CD4-positive, alpha-beta T cell treated with Interleukin-17A for 1 hour (primary cell): ENCODE results near the gene LANCL2.
"Not testable (repeated sequence)": the region's sequence is repeated elsewhere in the genome, so short reads cannot be mapped to it uniquely, and the experiment has no call there.

Experiments
- DNase-seq: peaks from one replicate; pipeline ENCODE4 v3.0.0-alpha.2; 2020

Gene LANCL2

DNA sequence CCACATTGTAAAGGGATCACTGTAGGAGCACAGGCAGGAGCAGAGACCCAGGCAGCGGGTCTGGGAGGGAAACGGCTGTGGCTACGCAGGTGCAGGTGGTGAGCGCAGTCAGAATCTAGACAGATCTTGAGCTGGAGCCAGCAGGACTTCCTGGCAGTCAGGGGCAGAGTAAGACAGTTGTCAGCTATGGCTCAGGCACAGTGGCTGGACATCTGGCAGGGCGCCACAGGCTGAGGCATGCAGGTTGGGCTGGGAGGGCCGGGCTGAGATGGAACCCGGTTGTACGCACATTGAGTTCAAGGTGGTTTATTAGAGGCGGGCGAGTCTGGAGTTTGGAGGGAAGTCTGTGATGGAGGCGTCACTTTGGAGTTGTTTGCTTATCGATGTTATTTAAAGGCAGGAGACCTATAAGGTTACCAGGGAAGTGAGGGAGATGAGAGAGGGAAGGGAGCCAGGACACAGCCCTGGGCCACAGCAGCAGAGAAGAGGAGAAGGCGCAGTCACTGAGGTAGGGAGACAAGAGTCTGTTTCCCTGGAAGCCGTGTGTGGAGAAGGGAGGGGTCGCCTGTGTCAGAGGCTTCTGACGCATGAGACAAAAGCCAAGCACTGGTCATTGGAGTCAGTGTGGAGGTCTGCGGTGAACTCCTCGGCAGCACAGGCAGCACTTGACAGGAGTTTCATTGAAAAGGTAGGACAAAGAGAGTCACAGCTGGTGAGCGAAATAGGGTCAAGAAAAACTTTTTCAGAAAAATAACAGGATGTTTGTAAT, 73.8 kb downstream of the LANCL2 start:
- no peak for DNase-seq

DNA sequence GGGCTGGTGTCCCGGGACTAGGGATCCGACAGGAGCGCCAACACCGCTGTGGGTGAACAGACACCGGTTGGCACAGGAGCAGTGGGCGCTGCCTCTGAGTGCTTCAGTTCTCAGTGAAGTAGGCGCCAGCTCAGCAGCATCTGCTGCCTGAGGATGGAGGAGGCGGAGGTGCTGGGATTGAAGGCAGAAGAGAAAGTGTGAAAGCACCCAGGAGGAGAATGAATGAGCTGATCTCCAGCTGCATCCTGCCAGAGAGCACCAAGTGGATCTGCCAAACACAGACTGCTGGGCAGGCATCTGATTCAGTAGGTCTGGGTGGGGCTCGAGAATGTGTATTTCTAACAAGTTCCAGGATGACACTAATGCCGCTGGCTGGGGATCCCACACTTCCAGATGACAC, 74.5 kb downstream of the LANCL2 start:
- DNase-seq: no peak

DNA sequence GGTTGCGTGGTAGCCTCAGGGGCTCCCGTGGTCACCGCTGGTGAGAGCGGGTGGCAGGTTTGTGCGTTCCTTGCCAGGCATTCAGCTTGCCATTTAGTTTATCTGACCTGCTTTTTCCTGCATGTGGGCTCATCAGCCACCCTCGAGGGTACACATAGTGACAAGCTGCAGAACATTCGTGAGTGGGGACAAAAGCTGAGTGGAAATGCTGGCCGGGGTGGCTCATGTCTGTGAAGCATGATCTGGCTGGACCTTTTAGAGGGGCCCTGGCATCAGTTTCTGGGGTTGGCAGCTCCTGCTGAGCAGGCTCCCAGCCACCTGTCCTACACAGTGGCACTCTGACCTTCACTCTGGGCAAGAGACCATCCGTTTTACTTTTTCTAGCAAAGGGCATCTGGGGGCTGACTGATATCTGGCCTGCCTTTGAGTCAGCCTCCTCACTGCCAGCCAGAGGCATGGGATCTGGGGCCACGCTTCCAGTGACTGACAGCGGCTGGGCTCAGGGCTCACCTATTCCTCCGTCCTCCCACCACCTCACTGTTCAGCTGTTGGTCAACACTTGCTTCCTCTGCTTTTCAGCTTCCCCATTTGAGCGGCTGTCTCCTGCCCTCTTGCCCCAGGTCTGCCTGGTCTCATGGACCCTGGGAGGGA, 75.0 kb downstream of the LANCL2 start:
- no peak for DNase-seq

DNA sequence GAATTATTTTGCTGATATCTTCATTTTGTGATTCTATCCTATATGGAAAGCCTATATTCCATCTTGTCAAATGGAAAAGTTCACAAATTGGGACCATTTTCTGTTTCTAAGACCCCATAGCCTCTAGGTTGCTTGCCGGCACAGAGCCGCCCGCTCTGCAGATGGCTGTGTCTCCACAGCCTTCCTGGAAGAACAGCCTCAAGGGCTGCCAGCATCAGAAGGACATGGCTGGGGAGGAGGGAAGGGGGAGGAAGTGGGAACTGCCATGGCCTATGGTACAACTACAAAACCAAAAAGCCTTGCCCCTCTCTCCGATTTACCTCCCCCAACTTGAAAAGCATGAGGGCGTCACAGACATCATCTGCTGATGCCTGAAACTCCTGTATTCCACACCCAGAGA, 75.9 kb downstream of the LANCL2 start:
- no peak for DNase-seq

DNA sequence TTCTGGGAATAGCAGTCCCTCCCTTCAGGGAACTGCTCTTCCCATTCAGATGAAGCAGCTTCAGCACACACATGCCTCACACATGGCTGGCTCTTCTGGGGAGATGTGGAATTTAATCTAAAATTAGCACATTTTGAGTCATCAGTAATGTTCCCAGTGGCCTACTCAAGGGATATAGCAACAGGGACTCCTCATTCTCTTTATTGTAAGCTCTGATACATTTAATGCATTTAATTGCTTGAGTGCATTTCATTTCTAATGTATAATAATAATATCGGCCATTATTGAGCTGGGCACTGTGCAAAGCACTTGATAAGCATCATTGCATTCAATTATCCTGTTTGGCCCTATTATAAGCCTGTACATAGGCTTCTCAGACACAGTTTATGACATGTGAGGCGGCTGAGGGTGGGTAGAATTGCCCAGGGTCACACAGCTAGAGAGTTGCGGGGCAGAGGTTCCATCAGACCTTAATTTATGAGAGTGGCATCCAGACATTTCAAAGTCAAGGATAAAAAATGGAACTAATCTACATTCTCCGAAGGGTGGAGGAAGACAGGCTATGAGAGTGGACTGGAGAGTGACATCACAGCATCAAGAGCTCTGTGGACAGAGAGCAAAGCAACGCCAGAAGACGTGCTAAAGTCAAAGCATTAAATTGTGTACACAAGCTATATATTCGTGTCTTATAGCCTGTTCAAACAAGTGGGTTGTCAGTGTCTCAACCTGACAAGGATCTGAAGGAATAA, 76.8 kb downstream of the LANCL2 start:
- DNase-seq: no peak

DNA sequence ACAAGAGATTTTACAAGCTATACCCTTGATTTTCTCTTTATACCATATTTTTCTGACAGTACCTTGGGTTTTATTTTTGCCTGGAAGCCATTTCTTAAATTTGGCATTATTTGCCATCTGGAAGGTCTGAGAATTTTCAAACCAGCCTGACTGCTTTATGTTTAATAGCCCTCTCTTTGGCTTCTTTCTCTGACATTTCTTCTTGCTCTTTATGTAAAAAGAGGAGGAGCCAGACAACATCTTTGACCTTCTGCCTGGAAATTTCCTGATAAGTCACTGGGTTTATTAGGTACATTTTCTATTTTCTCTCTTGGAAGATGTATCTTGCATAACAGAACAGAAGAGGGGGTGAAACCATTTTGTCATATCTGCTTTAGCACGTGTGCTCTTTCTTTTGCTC, 79.6 kb downstream of the LANCL2 start:
- no peak for DNase-seq

DNA sequence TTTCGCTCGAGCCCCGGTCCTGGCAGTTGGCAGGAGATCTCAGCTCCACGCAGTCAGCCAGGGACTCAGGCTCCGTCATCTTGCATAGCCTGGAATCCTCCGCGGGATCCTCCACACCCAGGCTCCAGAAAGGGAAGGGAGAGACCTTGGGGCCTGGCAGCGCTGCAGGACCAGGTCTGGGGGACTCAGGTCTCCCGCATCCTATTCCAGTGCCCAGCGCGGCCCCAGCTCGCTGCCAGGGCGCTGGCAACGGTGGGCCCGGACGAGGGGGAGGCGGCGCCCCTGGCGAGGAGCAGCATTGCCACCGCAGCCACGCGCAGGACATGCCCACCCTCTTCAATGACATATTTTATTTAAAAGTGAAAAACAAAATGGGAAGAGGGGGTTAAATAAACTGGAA, 83.4 kb downstream of the LANCL2 start:
- DNase-seq: no peak

DNA sequence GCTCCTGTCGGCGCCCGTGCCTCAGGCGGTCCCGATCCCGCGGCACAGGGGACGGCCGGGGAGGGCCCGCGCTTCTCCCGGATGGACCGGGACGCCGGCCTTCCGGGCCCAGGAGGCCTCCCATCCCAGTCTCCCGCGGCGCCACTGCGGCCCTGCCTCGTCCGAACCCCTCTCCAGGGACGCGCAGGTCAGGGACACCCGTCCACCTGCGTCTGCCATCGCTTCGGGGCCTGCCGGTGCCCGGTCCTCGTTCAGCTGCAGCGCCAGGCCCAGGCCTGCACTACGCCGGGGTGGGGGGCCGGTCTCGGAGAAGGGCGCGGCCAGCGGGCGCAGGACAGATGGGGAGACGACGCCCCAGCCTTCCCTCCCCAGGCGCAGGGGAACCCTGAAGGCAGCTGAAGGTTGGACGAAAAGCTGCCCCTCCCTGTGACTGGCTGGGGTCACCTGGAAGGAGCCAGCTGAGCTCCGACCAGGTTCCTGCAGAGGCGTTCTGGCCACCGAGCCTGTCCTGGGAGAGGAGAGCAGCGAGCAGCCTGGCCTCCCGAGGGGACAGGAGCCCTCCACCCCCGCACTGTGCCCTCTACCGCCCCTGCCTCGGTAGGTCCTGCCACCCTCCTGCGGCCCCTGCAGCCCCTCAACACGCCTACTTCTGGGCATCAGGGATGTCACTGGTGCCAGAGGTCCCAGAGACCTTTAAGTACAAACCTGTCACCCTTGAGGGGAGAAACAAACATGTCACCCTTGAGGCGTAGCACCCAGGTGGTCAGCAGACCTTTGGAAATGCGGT, 84.3 kb downstream of the LANCL2 start:
- no peak for DNase-seq

DNA sequence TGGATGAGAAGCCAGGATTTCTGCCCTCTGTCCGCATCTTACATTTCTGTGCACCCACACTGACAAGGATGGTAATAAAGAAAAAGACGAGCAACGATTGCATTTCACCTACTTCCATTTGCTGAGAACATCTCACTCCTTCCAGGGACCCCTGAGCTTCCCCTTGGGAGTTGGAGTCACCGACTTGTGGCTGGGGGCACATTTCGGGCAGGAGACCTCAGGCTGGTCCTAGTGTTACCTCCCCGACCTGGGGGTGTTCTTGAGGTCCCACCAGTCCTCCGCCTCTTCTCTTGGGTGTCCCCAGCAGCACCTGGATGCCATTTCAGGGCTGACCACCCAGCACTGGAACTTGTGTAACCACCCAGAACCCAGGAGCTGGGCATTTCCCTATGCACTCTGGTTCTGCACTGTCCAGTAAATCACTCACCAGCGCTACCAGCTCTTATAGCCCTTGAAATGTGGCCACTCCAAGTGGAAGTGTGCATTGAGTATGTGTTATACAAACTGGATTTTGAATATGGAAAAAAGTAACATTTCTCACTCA, 84.9 kb downstream of the LANCL2 start:
- no peak for DNase-seq

DNA sequence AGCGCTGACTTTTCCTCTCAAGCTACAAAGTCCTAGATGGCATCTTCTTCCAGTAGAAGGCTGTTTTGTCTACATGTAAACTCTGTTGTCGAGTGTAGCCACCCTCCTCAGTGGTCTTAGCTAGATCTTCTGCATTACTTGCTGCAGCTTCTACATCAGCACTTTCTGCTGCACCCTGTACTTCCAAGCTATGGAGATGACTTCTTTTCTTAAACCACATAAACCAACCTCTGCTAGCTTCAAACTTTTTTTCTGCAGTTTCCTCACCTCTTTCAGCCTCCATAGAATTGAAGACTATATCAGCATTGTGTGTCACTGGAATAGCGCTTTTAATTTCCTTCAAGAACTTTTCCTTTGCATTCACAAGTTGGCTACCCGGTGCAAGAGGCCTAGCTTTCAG, 87.8 kb downstream of the LANCL2 start:
- DNase-seq: no peak

DNA sequence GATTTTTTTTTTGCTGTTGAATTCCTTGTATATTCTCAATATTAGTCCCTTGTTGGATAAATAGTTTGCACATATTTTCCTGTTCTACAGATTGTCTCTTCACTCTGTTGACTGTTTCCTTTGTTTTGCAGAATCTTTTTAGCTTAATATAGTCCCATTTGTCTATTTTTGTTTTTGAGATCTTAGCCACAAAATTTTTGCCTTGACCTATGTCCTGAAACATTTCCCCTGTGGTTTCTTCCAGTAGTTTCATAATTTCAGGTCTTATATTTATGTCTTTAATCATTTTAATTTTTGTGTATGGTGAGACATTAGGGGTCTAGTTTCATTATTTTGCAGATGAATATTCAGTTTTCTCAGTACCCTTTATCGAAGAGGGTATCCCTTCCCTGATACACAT, 92.7 kb downstream of the LANCL2 start:
- no peak for DNase-seq

DNA sequence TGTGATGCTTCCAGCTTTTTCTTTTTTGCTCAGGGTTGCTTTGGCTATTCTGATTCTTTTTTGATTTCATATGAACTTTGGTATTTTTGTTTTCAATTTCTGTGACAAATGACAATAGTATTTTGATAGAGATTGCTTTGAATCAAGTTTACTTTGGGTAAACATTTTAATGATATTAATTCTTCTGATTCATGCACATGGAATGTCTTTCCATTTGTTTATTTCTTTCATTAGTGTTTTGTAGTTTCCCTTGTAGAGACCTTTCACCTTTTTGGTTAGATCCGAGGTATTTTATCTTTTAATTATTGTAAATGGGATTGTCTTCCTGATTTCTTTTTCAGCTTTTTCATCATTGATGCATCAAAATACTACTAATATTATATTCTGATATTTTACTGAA, 93.2 kb downstream of the LANCL2 start:
- DNase-seq: no peak

DNA sequence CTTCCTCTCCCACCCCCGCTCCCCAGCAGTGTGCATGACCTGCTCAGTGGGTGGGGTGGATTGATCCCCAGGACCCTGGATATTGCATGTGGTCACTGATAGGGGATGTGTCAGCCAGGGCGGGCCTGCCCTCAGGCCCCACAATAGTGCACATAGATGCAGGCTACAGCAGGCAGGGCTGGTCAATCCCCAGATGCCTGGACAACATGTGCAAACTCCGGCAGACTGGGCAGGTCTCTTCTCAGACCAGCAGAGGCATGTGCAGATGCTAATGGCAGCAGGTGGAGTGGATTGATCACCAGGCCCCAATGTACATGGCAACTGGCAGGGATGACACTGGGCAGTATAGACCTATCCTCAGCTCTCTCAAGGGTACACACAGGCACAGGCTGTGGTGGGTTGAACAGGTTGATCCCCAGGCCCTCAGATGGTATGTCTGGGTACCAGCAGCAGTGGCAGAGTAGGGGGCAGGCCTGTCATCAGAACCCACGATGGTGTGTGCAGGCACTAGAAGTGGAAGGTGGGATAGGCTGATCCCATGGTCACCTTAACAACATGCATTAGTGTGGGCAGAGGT, 98.6 kb downstream of the LANCL2 start:
- no peak for DNase-seq

DNA sequence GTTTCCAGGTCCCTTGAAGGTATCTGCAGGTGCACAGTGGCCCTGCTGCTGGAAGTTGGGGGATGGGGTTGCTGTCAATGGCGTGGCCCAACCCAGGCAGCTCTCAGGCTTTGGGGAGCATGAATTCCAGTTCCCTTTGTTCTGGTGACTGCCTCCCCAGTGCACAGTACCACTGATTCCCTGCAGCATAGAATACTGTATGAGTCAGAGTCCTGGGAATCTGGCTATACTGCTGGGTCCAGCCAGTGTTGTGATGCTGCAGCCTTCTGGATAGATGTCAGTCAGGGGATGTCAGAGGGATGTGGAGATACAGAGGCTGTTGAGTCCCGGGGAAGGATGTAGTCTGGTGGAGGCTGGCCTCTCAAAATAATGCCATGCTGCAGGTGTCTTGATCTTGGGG, 99.3 kb downstream of the LANCL2 start:
- no peak for DNase-seq

DNA sequence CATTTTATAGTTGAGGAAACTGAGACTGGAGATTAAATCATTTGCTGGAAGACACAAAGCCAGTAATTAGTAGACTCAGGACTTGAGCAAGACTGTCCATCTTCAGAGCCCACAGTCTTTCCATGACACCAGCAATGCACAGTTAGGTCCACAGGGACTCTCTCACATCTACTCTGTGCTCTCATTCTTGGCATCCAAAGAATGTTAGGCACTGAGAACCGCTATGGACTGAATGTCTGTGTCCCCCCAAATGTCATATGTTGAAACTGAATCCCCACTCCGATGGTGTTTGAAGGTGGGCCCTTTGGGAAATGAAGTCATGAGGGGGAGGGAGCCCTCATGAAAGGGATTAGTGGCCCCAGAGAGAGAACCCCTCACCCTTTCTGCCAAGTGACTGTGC, 100.6 kb downstream of the LANCL2 start:
- no peak for DNase-seq

DNA sequence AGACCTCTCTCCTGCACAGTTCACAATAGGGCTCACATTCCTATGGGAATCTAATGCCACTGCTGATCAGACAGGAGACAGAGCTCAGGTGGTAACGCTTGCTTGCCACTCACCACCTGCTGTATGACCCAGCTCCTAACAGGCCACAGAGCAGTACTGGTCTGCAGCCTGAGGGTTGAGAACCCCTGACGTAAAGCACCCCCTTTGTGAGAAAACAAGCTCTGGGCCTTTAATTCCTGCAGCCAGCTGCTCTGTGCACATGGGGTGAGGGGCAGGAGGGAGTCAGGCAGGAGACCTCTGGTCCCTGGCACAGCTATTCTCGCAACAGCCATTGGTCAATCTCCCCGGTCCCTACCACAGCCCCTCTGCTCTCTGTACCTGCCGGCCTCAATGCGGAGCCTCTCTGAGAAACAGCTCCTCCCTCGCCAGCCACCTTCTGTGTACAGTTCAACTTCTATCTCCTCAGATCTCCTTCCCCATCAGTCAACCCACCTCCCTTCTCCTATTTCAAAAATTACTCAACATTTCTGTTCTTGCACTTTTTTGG, 102.0 kb downstream of the LANCL2 start:
- no peak for DNase-seq

DNA sequence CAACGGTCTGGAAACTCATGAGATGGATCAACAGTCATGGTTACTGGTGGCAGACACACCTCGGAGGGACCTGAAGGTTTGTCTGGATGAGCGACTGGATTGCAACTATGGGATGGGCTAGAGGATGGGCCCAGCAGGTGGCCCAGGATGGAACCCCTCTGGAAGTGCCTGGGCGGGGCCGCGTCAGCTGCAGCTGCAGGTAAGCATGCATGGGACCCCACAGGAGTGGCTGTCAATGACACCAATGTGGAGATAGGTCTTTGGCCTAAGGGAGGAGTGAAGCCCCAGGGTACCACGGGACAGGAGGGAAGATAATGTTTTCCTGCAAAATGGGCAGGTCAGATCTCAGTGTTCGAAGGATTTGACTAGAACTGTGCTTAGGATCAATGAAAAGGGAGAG, 103.4 kb downstream of the LANCL2 start:
- DNase-seq: no peak

DNA sequence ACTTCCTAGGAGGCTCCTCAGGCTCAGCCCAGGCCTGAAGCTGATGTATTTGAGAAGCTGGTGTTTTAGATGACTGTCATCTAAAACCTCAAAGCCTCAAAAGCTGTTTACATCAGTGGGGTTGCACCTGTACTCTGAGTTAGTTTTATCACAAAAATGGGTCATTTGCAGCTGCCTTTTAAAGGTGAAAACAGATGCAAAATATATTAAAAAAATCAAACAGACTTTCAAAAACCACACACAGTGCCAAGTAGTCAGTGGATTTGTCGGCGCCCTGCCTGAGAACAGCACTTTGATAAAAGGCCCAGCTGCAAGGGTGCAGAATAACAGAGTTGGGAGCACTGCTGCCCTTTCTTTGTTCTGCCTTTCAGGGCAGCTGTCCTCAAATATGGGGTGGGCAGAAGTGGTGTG, 104.1 kb downstream of the LANCL2 start:
- peak; percentile 59 for DNase-seq

DNA sequence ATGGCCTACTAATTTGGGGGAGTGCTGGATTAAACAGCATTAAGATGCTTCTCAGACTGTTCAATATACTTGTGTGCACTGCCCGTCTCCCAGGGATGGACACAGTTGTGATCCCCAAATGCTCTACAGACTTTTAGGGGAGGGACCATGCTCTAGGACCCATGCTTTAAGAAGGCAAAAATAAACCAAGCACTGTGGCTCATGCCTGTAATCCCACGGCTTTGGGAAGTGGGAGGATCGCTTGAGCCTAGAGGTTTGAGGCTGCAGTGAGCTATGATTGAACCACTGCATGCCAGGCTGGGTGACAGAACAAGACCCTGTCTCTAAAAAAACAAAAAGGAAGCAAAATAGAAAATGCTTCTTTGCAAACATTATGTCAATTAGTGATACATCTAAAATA, 104.6 kb downstream of the LANCL2 start:
- DNase-seq: no peak

DNA sequence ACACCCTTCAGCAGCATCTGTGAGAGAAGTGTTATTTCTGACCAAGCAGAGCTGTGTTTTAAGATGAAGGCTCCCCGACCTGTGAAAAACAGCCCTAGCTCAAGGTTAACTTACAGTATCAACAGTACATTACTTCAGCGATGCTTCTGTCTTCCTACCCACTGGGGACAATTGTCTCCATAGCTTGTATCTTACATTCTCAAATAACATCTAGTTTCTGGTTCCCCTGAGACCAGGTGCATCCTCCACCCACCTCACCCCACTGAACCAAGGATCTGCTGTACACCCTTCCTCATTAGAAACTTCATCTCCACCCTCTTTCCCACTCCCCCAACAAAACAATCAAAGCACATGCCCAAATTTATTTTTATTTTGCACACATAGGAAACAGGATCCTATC, 105.1 kb downstream of the LANCL2 start:
- no peak for DNase-seq

DNA sequence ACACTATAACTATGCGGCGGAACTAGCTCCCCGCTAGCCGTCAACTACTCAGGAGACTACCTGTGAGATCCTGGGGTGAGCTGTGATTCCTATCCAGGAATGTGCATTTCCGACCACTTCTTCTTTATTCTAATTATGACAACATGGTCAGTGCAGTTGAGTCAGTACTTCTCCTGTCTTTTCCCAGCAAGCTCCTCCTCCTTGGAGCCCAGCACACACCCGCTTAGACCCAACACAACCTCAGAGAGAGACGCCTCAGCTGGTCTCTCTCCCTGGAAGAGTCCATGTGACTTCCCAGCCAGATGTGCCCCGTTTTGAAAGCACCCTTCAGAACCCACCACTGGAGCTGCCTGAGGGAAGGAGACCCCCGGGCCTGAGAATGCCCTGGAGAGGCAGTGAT, 106.5 kb downstream of the LANCL2 start:
- not testable (repeated sequence) for DNase-seq

DNA sequence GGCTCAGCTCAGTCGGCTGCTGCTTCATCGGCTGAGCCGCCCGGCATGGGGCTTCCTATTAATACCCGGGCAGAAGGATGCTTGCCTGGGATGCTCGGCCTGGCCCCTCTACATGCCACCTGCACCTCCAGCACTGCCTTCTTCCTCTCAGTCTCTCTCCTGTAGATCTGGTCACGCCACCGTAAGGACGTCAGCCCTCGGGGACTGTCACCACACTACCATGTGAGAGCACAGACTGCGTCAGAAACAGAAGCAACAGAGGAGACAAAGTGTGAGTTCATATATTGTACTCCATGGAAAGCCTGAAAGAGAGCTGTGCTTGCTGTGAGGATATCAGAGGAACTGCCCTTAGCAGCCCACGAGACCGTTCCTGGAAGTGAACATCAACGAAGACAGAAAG, 107.3 kb downstream of the LANCL2 start:
- not testable (repeated sequence) for DNase-seq
